ENCODE measurements around the gene PDCD4. TPM values are rescaled to one million over a fixed set of nuclear protein-coding genes. Genes with fewer than 3 reads are reported as not detected.
A peak's percentile ranks its signal among the peaks of the same experiment; 100 is the strongest.
"Not testable (repeated sequence)": the region's sequence is repeated elsewhere in the genome, so short reads cannot be mapped to it uniquely, and the experiment has no call there.

Gene PDCD4
- total RNA-seq, 2 experiments from 2014 or later = 125 TPM

DNA sequence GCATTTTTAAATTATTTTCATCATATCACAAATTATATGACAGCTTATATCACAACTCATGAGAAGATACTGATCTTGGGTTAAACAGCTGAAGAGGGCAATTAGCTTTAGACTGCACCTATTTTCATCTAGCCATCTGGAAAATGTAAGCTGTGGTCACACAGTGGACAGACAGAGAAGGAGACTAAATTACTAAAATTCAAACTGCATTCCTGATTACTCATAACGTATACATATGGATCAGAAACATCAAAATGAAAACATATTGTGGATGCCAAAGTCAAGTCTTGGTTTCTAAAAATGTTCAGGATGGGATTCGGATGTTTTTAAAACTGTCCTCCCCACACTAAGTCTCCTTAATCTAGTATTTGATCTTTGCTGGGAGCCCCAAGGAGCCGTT is 40.6 kb downstream of the PDCD4 start:
- H3K27ac Mint-ChIP-seq = no peak overlapping the region
- no peaks in the 10 kb centered on the region for H3K9me3 Mint-ChIP-seq
- H3K27me3 Mint-ChIP-seq = no peaks in the 10 kb centered on the region
- peaks cover 18% of the 10 kb centered on the region for H3K4me1 Mint-ChIP-seq
- DNase-seq = no peak
- no peak overlapping the region for H3K4me3 Mint-ChIP-seq
- H3K36me3 Mint-ChIP-seq = peaks cover 14% of the 10 kb centered on the region

GRCh38 chr10:110914431-110914830 is 42.7 kb downstream of the PDCD4 start:
- Mint-ChIP-seq H3K27ac (no peak overlapping the region), H3K27me3 (no peaks in the 10 kb centered on the region), H3K9me3 (no peaks in the 10 kb centered on the region), H3K4me1 (peaks cover 19% of the 10 kb centered on the region), H3K4me3 (no peak overlapping the region), H3K36me3 (peaks cover 15% of the 10 kb centered on the region)
- no peak for DNase-seq

- H3K4me3 Mint-ChIP-seq = no peak overlapping the region
- H3K27ac Mint-ChIP-seq = no peak overlapping the region
- H3K36me3 Mint-ChIP-seq = peaks cover 15% of the 10 kb centered on the region
- H3K27me3 Mint-ChIP-seq = no peaks in the 10 kb centered on the region
- no peak for DNase-seq
- H3K9me3 Mint-ChIP-seq = no peaks in the 10 kb centered on the region
- H3K4me1 Mint-ChIP-seq = peaks cover 18% of the 10 kb centered on the region
Measured at GRCh38 chr10:110915035-110915434, 43.3 kb downstream of the PDCD4 start.

GRCh38 chr10:110915600-110915999 is 43.9 kb downstream of the PDCD4 start:
- H3K36me3 Mint-ChIP-seq = not testable (repeated sequence)

GRCh38 chr10:110916554-110917346 is 45.0 kb downstream of the PDCD4 start:
- Mint-ChIP-seq H3K4me3 (peak overlapping the region; percentile 98), H3K27ac (peak overlapping the region; percentile 12), H3K4me1 (peaks cover 18% of the 10 kb centered on the region)

More at GRCh38 chr10:110915600-110915999, 43.9 kb downstream of the PDCD4 start:
- H3K4me3 Mint-ChIP-seq, H3K9me3 Mint-ChIP-seq, DNase-seq, H3K27me3 Mint-ChIP-seq, H3K27ac Mint-ChIP-seq: not testable (repeated sequence)
- H3K4me1 Mint-ChIP-seq = peaks cover 15% of the 10 kb centered on the region

GRCh38 chr10:110918269-110918642 is 46.5 kb downstream of the PDCD4 start:
- H3K4me1 Mint-ChIP-seq = peaks cover 25% of the 10 kb centered on the region
- DNase-seq = no peak
- no peaks in the 10 kb centered on the region for H3K27me3 Mint-ChIP-seq
- H3K9me3 Mint-ChIP-seq = no peaks in the 10 kb centered on the region
- peaks cover 7% of the 10 kb centered on the region for H3K36me3 Mint-ChIP-seq
- H3K4me3 Mint-ChIP-seq = peak overlapping the region; percentile 98
- H3K27ac Mint-ChIP-seq = peak overlapping the region; percentile 99

More at GRCh38 chr10:110916554-110917346, 45.0 kb downstream of the PDCD4 start:
- H3K36me3 Mint-ChIP-seq = peaks cover 7% of the 10 kb centered on the region
- no peak for DNase-seq
- H3K27me3 Mint-ChIP-seq = no peaks in the 10 kb centered on the region
- H3K9me3 Mint-ChIP-seq = no peaks in the 10 kb centered on the region

DNA sequence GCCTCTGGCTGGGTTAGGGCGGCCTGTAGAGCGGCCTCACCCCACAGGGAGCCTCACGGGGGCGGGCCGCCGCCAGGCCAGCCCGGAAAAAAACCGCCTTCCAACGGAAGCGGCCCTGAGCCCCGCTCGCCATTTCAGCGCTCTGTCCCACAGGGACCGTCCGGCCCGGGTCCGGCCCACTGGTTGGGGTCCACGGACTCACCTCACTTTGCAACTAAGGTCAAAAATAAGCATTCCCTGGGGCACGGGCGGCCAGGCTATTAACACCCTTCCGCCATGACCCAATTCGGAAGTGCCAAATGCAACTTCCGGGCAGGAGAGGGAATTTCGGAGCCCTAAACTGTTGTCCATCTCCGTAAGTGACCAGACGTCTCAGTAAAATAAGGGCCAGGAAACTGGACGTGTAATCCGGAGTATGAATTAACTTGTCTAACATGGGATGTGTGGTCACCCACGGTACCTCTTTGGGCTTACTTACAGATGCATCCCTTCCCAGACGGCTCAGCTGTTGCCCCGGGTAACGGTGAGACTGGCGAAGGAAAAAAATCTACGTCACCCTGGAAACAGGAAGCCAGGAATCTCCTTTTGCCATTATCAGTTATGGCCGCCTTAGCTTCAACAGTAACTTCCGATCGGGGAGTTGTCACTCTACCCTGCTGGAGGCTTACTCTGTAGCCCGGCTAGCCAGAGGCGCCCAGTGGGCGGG is 47.1 kb downstream of the PDCD4 start, which contains the start of gene BBIP1:
TSS of gene BBIP1 (minus strand) at position 538 of the 706 bp plus-strand sequence. CDS start 1,023 bp downstream, outside the sequence.
- H3K36me3 Mint-ChIP-seq = peaks cover 7% of the 10 kb centered on the region
- peak within 1 kb of the TSS; percentile 99 for H3K27ac Mint-ChIP-seq
- H3K27me3 Mint-ChIP-seq = no peaks in the 10 kb centered on the region
- no peaks in the 10 kb centered on the region for H3K9me3 Mint-ChIP-seq
- peak; percentile 91 for DNase-seq
- H3K4me3 Mint-ChIP-seq = peak within 1 kb of the TSS; percentile 98
- H3K4me1 Mint-ChIP-seq = peaks cover 31% of the 10 kb centered on the region

GRCh38 chr10:110919349-110919931 is 47.7 kb downstream of the PDCD4 start, which contains the start of gene SHOC2:
Gene SHOC2, plus strand, starts transcription at chr10:110919604. Its CDS starts 44,755 bp downstream, at chr10:110964359.
- DNase-seq = peak; percentile 99
- peak within 1 kb of the TSS; percentile 98 for H3K4me3 Mint-ChIP-seq
- H3K9me3 Mint-ChIP-seq = no peaks in the 10 kb centered on the region
- H3K4me1 Mint-ChIP-seq = peaks cover 33% of the 10 kb centered on the region
- peak within 1 kb of the TSS; percentile 99 for H3K27ac Mint-ChIP-seq
- no peaks in the 10 kb centered on the region for H3K27me3 Mint-ChIP-seq
- H3K36me3 Mint-ChIP-seq = peaks cover 10% of the 10 kb centered on the region

- H3K27me3 Mint-ChIP-seq = no peaks in the 10 kb centered on the region
- no peaks in the 10 kb centered on the region for H3K9me3 Mint-ChIP-seq
- peaks cover 35% of the 10 kb centered on the region for H3K4me1 Mint-ChIP-seq
- H3K36me3 Mint-ChIP-seq = peaks cover 10% of the 10 kb centered on the region
- peak overlapping the region; percentile 94 for H3K4me3 Mint-ChIP-seq
- H3K27ac Mint-ChIP-seq = peak overlapping the region; percentile 79
- peak; percentile 13 for DNase-seq
Measured at GRCh38 chr10:110919971-110920881, 48.5 kb downstream of the PDCD4 start.

- H3K9me3 Mint-ChIP-seq = no peaks in the 10 kb centered on the region
- peak overlapping the region; percentile 34 for H3K27ac Mint-ChIP-seq
- H3K27me3 Mint-ChIP-seq = no peaks in the 10 kb centered on the region
- no peak for DNase-seq
- peaks cover 6% of the 10 kb centered on the region for H3K36me3 Mint-ChIP-seq
- H3K4me1 Mint-ChIP-seq = peaks cover 49% of the 10 kb centered on the region
- peak overlapping the region; percentile 48 for H3K4me3 Mint-ChIP-seq
Measured at GRCh38 chr10:110923856-110924493, 52.2 kb downstream of the PDCD4 start.

DNA sequence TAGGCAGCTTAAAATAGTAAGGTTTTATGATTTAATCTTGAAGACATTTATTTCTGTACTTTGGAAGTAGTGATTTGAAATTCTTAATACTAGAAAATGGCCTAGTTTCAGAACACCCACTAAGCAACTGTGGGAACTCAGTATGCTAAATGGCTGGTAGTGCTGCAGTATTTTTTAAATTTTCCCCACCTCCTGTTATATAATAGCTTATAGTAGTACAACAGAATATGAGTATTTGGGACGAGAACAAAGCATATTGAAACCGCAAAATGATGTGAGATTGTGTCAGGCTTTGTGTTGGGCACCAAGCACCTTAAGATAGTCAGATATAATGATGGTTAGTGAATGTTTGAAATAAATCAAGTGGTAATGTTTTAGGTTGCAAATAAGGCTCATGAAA is 55.7 kb downstream of the PDCD4 start:
- Mint-ChIP-seq H3K36me3 (peaks cover 6% of the 10 kb centered on the region), H3K9me3 (no peaks in the 10 kb centered on the region), H3K27ac (no peak overlapping the region), H3K4me3 (no peak overlapping the region), H3K27me3 (no peaks in the 10 kb centered on the region), H3K4me1 (peaks cover 41% of the 10 kb centered on the region)
- no peak for DNase-seq

GRCh38 chr10:110931769-110932381 is 60.1 kb downstream of the PDCD4 start:
- Mint-ChIP-seq H3K9me3 (no peaks in the 10 kb centered on the region), H3K27me3 (no peaks in the 10 kb centered on the region), H3K36me3 (peaks cover 8% of the 10 kb centered on the region), H3K27ac (no peak overlapping the region), H3K4me3 (no peak overlapping the region), H3K4me1 (peaks cover 29% of the 10 kb centered on the region)
- no peak for DNase-seq

DNA sequence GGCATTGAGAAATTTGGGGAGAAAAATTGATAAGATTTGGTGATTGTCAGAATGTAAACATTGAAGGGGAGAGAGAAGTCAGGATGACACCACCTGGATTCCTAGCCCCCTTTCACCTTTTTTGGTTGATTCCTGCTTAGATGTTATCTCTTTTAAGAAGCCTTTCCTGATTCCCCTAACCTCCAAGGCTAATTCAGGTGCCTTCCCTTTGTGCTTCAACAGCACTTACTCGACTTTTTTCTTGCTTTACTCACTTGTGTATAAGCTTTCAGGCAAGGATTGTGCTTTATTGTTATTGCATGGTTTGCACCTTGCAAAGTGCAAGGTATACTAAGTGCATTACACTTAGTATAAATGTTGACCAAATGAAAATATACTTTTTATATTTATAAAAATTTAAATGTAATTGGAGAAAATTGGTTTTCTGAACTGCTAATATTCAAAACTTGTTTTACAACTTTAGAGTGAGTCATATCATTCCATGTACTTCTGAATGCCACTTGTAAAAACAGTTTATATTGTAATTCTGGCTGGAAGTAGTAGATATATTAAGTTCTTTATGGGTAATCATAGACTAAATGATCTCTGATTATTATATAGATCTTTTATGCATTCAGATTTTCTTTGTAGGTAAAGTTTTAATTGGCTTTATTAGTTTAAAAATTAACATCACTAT is 60.9 kb downstream of the PDCD4 start:
- Mint-ChIP-seq H3K27ac (no peak overlapping the region), H3K4me3 (no peak overlapping the region)

More for the DNA sequence above, 60.9 kb downstream of the PDCD4 start:
- DNase-seq = no peak
- Mint-ChIP-seq H3K4me1 (peaks cover 24% of the 10 kb centered on the region), H3K27me3 (no peaks in the 10 kb centered on the region), H3K9me3 (no peaks in the 10 kb centered on the region), H3K36me3 (peaks cover 8% of the 10 kb centered on the region)

Data from activated naive CD8-positive, alpha-beta T cell treated with anti-CD3 and anti-CD28 coated beads for 36 hours (primary cell).